Hematopoietic multipotent progenitor cell treated with erythropoietin and hydrocortisone succinate and interleukin-3 and kit ligand, for 8 days (in vitro differentiated cells): ENCODE data around the gene CRYGB.
"Not testable (repeated sequence)": the region's sequence is repeated elsewhere in the genome, so short reads cannot be mapped to it uniquely, and the experiment has no call there.

ENCODE experiments used
- DNase-seq: peaks from one replicate; pipeline ENCODE4 v3.0.0-alpha.2; 2015

Gene CRYGB

GRCh38 chr2:208148803-208149202 is 2.8 kb upstream of the CRYGB start:
- DNase-seq: no peak

DNA sequence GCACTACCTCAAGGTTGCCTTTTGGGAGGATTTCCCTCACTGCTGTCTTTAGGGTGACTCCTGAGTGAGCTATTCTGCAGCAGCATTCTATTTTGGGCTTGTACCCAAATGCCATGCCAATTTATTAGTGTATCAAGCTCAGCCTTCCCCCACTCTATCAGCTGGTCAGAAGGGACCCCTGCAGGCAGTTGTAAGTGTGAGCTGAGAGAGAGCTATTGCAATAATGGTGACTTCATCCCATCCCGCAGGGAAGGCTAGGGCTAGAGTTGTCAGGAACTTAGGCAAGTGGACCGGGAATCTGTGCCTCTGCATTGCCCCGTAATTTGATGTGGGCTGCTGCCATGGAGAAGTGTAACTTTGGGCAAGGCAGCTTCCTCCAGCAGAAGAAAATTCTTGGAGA is 1.8 kb upstream of the CRYGB start:
- no peak for DNase-seq

GRCh38 chr2:208147008-208147407 is 1.1 kb upstream of the CRYGB start:
- no peak for DNase-seq

DNA sequence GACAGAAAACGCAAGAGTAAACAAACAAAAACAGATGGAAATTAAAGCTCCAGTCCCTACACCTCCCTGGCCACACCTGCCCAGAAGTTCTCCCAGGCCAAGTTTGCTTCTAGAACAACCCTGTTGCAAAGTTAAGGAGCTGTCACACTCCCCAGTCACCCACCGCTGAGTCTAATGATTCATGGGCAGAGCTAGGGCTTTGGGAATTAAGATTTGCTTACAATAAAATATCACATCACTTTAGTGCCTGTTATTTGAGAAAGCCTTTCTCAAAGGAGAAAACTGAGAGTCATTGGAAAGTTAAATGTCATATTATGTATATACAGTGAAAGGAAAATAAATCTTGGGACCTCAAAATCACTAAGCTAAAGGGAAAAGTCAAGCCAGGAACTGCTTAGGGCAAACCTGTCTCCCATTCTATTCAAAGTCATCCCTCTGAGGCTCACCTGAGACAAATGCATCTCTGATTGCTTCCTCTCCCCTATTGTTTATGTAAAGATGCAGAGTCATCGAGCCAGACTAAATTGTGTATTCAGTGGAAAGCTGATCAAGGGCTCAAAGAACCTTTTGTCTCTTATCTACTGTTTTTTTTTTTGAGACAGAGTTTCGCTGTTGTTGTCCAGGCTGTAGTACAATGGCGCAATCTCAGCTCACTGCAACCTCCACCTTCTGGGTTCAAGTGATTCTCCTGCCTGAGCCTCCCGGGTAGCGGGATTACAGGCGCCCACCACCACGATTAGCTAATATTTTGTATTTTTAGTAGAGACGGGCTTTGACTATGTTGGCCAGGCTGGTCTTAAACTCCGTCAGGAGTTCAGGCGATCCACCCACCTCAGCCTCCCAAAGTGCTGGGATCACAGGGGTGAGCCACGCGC is 2.8 kb downstream of the CRYGB start:
- DNase-seq: no peak

- DNase-seq: no peak
These were observed 3.6 kb downstream of the CRYGB start for GRCh38 chr2:208142240-208142924.

- DNase-seq: no peak
These were observed 6.5 kb downstream of the CRYGB start for GRCh38 chr2:208139447-208139846.

GRCh38 chr2:208138334-208138733 is 7.6 kb downstream of the CRYGB start:
- not testable (repeated sequence) for DNase-seq

DNA sequence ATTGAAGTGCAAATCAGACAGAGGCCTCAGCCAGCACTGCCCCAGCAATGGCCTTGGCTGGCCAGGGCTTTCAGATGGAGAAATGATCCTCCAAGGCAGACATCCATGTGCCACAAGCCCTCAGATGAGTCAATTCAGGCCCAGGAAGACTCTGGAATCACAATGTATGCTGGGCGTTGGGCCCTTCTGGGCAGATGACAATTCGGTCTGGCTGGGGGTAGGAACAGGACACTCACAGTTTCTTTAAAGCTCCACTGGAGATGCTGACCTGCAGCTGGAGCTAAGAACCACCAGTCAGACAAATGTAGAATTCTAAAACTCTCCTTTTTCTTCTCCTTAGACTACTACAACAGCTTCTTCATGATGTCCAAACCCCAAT is 9.3 kb downstream of the CRYGB start:
- DNase-seq: no peak

DNA sequence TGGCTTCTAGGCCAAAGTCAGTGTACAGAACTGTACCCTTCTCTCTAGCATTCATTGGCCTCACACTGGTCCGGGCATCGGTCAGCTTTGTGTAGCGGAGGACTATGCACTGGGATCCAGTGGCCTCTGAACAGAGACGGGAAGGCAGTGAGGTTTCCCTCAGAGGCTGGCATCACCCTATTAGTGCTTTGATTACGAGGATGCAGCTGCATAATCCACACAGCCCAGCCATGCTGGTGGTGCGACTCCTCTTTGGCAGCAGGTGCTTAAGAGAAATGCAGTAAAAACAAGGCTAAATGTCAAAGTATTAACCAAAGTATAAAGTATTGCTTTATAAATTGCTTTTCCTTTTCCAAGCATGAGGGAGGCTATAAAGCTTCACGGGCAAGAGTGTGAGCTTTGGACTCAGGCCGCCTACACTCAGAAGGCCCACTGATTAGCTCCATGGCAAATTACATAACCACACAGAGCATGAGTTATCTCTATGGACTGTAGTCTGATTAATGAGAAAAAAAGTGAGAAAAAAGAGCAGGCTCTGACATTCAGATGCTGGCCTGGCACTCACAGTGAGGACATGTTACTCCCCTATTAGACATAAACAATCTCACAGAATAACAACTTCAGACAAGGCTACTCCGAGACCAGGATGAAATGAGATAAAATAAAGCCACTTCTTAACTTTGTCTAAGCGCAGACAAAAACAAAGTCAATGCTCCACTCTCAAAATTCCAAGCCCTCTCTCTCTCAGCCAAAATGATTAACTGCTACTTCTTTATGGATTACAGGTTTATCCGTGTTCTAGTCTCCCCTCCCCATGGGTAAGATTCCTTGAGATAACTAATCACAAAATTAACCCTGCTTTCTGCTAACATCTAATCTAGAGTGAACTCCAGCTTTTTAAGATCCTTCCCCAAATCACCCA is 9.9 kb downstream of the CRYGB start:
- DNase-seq: no peak

DNA sequence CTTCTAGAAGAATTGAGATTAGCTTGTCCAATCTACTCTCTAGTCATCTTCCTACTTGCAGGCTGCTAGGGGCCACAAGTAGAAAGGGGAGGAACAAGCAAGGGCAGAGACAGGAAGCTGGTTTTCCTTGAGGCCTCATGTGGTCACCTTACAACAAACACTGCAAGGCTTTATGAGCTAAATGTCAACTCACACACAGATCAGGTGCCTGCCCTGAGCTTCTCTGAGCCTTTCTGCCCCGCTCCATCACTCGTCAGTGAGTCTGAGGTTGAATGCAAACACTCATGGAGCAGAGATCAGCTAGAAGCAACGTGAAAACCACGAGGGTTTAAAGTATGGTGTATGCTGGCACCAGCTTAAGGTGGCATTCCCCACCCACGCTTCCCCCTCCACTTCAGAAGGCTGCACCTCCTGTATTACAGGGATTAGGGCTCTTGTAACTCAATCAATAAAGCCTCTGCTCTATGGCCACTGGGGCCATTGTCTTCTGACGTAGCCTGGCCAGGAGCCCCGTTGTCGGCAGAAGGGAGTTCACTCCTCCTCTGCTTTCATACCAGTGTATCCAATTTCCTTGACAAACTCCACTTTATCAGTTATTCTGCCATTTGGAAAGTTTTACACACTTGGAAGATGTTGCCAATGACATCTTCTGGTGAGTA is 10.9 kb downstream of the CRYGB start:
- DNase-seq: no peak

DNA sequence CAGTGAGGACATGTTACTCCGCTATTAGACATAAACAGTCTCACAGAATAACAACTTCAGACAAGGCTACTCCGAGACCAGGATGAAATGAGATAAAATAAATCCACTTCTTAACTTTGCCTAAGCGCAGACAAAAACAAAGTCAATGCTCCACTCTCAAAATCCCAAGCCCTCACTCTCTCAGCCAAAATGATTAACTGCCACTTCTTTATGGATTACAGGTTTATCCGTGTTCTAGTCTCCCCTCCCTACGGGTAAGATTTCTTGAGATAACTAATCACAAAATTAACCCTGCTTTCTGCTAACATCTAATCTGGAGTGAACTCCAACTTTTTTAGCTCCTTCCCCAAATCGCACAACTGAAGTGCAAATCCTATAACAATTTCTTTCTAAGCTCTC is 15.2 kb downstream of the CRYGB start:
- DNase-seq: no peak

DNA sequence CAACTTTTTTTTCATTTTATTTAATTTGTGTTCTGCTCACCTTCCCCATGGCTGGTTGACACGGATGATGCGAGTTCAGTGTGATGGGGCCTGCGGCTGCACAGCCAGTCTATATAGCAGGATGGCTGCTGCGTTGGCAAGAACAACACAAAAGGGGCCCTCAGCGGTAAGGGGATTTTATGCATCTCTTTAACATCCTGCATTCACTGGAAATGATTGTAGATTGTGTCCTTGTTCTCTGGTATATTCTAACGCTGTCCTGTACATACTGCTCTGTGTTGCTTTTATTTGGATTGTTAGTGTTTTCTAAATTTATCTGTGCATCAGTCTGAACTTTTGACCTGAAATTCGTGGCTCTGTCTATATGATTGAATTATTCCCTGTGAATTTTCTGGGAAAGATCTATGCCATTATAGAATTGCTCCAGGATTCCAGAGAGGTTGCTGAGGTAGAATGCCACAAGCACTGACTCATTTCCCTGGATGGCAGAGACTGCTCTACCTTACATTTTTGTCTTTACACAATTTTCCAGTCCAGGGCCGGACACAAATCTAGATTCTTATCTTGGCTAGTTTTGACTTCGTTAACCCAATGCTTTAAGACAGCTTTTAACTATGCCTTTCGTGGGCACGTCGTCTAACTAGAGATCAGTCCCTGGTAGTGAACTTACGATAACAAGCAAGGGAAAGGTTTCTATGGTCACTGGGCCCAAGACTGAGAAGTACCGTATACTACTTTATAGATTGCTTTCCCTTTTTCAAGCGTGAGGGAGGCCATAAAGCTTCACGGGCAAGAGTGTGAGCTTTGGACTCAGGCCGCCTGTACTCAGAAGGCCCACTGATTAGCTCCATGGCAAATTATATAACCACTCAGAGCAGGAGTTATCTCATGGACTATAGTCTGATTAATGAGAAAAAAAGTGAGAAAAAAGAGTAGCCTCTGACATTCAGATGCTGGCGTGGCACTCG is 15.9 kb downstream of the CRYGB start, which contains the start of gene CRYGC:
TSS of gene CRYGC (minus strand) at position 85 of the 968 bp plus-strand sequence. CDS start at position 49, 36 bp downstream.
- no peak for DNase-seq

- no peak for DNase-seq
These were observed 17.8 kb downstream of the CRYGB start for GRCh38 chr2:208128136-208128535.

DNA sequence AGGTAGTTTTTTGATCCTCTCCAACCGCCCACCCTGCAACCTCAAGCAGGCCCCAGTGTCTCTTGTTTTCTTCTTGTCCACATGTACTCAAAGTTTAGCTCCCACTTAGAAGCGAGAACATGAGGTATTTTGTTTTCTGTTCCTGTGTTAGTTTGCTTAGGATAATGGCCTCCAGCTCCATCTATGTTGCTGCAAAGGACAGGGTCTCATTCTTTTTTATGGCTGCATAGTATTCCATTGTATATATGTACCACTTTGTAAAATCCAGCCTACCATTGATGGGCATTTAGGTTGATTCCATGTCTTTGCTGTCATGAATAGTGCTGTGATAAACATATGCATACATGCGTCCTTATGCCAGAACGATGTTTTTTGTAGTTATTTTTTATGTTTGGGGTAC is 18.9 kb downstream of the CRYGB start:
- no peak for DNase-seq

DNA sequence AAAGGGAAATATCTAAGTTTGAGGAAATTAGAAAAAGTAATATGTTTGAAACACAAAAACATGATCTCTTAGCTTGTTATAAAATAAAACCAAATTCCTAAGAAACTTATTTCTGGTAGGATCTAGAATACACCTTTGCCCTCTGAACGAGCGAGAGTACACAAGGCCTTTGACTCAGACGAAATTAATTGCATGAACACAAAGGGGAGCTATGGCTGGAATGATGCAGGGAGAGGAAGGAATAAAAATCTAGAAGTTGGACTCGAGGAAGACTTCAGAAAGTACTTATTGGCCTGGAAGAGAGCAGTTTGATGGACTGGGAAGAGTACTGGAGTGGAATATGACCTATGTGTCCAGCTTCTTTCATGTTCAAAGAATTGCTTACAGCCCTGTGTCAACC is 20.7 kb downstream of the CRYGB start:
- DNase-seq: no peak

- DNase-seq: not testable (repeated sequence)
These were observed 21.8 kb downstream of the CRYGB start, which contains the start of gene CRYGD for GRCh38 chr2:208124013-208124715. CRYGD (minus strand) TSS chr2:208124524; CDS start chr2:208124473, 51 bp downstream.

GRCh38 chr2:208122248-208122647 is 23.7 kb downstream of the CRYGB start:
- DNase-seq: no peak

DNA sequence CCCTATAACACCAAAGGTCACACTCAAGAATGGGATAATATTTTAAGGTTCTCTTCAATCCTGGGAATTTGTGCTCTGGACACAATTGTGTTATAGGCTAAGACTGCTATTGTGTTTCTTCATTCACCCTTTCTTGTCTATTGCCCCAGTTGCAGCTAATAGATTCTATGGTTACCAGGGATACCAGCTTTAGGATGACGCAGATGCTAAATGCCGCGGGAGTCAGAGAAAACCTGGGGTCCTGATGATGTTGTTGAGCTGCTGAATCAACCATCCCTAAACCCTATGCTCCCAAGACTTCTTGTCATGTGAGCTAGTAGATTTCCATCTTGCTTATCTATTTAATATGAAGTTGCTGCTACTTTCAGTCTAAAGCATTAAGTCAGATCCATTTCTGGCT is 27.0 kb downstream of the CRYGB start:
- DNase-seq: no peak

DNA sequence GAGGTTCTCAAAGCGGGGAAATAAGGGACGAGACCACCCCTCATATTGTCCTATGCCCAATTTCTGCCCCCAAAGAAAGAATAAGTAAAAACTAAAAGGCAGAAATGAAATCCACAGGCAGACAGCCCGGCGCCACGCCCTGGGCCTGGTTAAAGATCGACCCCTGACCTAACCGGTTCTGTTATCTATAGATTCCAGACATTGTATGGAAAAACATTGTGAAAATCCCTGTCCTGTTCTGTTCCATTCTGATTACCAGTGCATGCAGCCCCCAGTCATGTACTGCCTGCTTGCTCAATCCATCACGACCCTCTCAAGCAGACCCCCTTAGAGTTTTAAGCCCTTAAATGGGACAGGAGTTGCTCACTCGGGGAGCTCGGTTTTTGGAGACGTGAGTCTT is 28.6 kb downstream of the CRYGB start:
- not testable (repeated sequence) for DNase-seq

GRCh38 chr2:208112969-208113368 is 33.0 kb downstream of the CRYGB start:
- DNase-seq: no peak
